Measurements from ENCODE around the gene ECHS1.
"Not testable (repeated sequence)": the region's sequence is repeated elsewhere in the genome, so short reads cannot be mapped to it uniquely, and the experiment has no call there.

DNA sequence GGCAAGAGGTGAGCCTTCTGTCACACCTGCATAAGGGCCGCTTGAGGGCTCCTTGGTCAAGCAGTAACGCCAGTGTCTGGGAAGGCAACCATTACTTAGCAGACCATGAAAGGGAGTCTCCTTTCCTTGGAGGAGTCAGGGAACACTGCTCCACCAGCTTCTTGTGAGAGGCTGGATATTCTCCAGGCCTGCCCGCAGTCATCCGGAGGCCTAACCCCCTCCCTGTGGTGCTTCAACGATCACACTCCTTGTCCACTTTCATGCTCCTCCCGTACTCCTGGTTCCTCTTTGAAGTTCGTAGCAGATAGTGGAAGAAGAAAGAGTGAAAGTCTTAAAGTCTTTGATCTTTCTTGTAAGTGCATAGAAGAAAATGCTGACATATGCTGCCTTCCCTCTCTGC is 5.7 kb downstream of the ECHS1 start:
- TF ChIP-seq, protein P1, sequence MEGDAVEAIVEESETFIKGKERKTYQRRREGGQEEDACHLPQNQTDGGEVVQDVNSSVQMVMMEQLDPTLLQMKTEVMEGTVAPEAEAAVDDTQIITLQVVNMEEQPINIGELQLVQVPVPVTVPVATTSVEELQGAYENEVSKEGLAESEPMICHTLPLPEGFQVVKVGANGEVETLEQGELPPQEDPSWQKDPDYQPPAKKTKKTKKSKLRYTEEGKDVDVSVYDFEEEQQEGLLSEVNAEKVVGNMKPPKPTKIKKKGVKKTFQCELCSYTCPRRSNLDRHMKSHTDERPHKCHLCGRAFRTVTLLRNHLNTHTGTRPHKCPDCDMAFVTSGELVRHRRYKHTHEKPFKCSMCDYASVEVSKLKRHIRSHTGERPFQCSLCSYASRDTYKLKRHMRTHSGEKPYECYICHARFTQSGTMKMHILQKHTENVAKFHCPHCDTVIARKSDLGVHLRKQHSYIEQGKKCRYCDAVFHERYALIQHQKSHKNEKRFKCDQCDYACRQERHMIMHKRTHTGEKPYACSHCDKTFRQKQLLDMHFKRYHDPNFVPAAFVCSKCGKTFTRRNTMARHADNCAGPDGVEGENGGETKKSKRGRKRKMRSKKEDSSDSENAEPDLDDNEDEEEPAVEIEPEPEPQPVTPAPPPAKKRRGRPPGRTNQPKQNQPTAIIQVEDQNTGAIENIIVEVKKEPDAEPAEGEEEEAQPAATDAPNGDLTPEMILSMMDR (conservative IDR thresholded peaks at IDR 0.05 in 1 of 2, IDR thresholded peaks at IDR 0.05 in 1 of 2; ENCODE audit: extremely low read depth in 1 of 2, insufficient read depth in 1 of 2, low read depth in 1 of 2, low read length in 2 of 2): not testable (repeated sequence)
- not testable (repeated sequence) for TF ChIP-seq EZH2 (IDR thresholded peaks at IDR 0.05; ENCODE audit: borderline replicate concordance, low read length)
